ENCODE data around the gene FAM156B.
"Not testable (repeated sequence)": the region's sequence is repeated elsewhere in the genome, so short reads cannot be mapped to it uniquely, and the experiment has no call there.

DNA sequence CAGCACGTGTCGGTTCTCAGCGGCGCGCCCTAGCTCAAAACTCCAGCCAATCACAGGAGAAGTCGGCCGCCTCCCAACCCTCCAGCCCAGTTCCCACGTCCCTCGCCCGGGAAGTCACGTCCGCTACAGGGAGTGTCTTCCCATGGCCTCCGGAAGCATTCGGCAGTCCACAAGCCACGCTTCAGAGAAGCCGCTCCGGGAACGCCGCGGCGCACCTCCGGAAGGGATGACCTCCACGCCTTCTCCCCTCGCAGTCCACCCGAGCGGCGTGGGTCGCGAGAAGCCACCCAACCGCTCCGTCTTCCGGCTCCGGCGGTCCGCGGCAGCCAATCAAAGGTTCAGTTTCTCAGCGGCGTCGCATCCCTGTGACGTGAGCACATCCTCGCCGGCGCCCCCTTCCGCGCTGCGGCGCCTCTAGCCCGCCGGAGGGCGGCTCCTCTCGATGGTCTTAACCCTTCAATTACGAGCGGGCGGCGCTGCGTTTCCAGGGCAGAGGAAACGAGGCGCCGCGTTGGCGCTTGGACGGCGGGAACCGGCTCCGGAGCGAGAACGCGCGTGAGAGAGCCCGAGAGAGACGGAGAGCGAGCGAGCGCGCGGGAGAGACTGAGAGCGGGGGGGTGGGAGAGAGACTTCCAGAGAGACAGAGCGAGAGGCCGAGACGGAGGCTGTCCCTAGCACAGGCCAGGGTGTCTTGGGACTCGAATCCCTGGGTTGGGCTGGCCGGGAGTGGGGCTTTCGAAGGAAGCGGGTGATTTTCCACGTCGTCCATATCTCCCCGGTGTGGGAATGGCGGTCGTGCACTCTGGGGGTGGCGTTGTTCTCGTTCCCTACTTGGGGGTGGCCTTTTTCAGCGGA, at the start of gene FAM156B:
- TF ChIP-seq, protein P1, sequence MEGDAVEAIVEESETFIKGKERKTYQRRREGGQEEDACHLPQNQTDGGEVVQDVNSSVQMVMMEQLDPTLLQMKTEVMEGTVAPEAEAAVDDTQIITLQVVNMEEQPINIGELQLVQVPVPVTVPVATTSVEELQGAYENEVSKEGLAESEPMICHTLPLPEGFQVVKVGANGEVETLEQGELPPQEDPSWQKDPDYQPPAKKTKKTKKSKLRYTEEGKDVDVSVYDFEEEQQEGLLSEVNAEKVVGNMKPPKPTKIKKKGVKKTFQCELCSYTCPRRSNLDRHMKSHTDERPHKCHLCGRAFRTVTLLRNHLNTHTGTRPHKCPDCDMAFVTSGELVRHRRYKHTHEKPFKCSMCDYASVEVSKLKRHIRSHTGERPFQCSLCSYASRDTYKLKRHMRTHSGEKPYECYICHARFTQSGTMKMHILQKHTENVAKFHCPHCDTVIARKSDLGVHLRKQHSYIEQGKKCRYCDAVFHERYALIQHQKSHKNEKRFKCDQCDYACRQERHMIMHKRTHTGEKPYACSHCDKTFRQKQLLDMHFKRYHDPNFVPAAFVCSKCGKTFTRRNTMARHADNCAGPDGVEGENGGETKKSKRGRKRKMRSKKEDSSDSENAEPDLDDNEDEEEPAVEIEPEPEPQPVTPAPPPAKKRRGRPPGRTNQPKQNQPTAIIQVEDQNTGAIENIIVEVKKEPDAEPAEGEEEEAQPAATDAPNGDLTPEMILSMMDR (IDR thresholded peaks at IDR 0.05): not testable (repeated sequence)
- TF ChIP-seq POLR2A (IDR thresholded peaks at IDR 0.05): not testable (repeated sequence)
